AG04450 (cell line): Measurements from ENCODE around the gene YPEL3. TPM values are rescaled to one million over a fixed set of nuclear protein-coding genes. Genes with fewer than 3 reads are reported as not detected.
A peak's percentile ranks its signal among the peaks of the same experiment; 100 is the strongest.

Experiments
- CTCF ChIA-PET: fragments of 300-600, 350-600 bp; formaldehyde crosslinking; extraction: SDS; loops from one replicate; lab custom pipeline; 2022; ENCODE audit warnings: antibody characterized with exemption, inconsistent platforms; lab: Charles Lee
- POLR2A ChIA-PET: fragments of 350-600 bp; formaldehyde crosslinking; extraction: SDS; loops from one replicate; lab custom pipeline; 2021; ENCODE audit warnings: antibody characterized with exemption, inconsistent platforms; lab: Yijun Ruan, JAX
- DNase-seq: peaks from one replicate; pipeline ENCODE4 v3.0.0-alpha.2; 2011; ENCODE audit warnings: low read depth, low spot score
- H3K27ac ChIP-seq: one replicate; pipeline ENCODE4 v1.5.1; 2012; ENCODE audit warnings: low read depth, low read length, control low read depth
- H3K27me3 ChIP-seq: one replicate; pipeline ENCODE4 v1.6.0; 2012; ENCODE audit warnings: low read length; ENCODE audit not compliant: control insufficient read depth, insufficient read depth
- H3K4me3 ChIP-seq: 2 replicates; pipeline ENCODE4 v1.5.1; 2011; ENCODE audit warnings: mild to moderate bottlenecking, low read depth, low read length, control low read depth
- H3K9me3 ChIP-seq: 2 replicates; pipeline ENCODE4 v1.5.1; 2012; ENCODE audit warnings: low read length; ENCODE audit not compliant: control insufficient read depth, insufficient read depth
- CTCF ChIP-seq: IDR thresholded peaks from 2 replicates; pipeline ENCODE4 v1.5.1; 2011; ENCODE audit warnings: low read depth, low read length, control low read depth, inconsistent platforms
- polyA plus RNA-seq: library from polyadenylated mRNA; depleted of rRNA; stranded (reverse); fragments of >200 nt; gene quantifications from 2 replicates; pipeline ENCODE4 v1.2.3, GENCODE V29; 2011

The YPEL3 gene
- polyA plus RNA-seq, 1 experiment = 15.6 TPM

DNA sequence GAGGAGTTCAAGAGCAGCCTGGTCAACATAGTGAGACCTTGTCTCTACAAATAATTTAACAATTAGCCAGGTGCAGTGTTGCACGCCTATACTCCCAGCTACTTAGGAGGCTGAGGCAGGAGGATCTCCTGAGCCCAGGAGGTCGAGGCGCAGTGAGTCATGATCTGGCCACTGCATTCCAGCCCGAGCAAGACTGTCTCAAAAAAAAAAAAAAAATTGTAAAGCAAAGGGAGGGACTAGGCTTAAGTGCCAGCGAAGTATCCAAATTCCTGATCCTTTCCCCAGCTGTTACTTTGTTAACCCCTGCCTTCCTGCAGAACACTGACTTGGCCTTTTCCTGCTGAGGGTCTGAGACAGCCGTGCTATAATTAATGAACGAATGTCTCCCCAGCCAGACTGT, 14.6 kb upstream of the YPEL3 start:
- no peak for TF ChIP-seq CTCF
- no peak for DNase-seq
- ChIA-PET CTCF (interaction anchor here (0.9 kb wide), 1 partner anchor 299 kb away, joined by 4 read pairs; no protein-coding TSS in a partner anchor), POLR2A (no interaction called here)
- H3K4me3 ChIP-seq = no peak overlapping the region
- H3K27me3 ChIP-seq = no peaks in the 10 kb centered on the region
- H3K27ac ChIP-seq = no peak overlapping the region
- H3K9me3 ChIP-seq = no peaks in the 10 kb centered on the region

- Histone ChIP-seq H3K27ac (no peak overlapping the region), H3K4me3 (no peak overlapping the region), H3K27me3 (no peaks in the 10 kb centered on the region), H3K9me3 (no peaks in the 10 kb centered on the region)
- CTCF ChIA-PET = no interaction called here
- no peak for TF ChIP-seq CTCF
- POLR2A ChIA-PET = interaction anchor here (0.7 kb wide), 1 partner anchor 16 kb away, joined by 3 read pairs; no protein-coding TSS in a partner anchor
- no peak for DNase-seq
These were observed 12.2 kb upstream of the YPEL3 start for GRCh38 chr16:30108059-30108850.

DNA sequence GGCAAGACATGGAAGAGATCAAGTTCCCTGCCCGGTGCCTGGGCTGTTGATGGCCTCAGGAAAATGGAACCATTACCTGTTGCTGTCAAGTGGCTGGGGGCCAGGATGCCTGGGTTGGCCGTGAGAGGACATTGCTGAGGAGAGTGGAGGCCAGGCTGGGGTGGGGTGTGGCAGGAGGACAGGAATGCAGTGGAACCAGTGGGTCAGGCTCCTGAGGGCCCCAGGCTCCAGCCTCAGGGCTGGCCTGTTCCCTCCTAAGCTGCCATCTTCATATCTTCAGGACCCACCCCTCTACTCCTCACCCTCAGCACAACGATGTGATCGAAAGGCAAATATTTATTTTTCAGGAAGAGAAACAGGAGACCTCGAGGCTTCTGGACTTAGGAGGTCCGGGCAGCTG, 8.5 kb upstream of the YPEL3 start:
- ChIA-PET POLR2A (interaction anchor here (0.9 kb wide), 1 partner anchor 303 kb away, joined by 3 read pairs; the partner anchor contains the start of gene ZNF771), CTCF (interaction anchor here (1.5 kb wide), 1 partner anchor 13 kb away, joined by 5 read pairs; the partner anchor contains the start of gene TBX6)
- no peaks in the 10 kb centered on the region for H3K9me3 ChIP-seq
- TF ChIP-seq CTCF = no peak
- H3K27me3 ChIP-seq = no peaks in the 10 kb centered on the region
- H3K27ac ChIP-seq = no peak overlapping the region
- no peak for DNase-seq
- no peak overlapping the region for H3K4me3 ChIP-seq

- no peak for DNase-seq
- TF ChIP-seq CTCF = no peak
- Histone ChIP-seq H3K27me3 (no peaks in the 10 kb centered on the region), H3K4me3 (no peak overlapping the region), H3K9me3 (no peaks in the 10 kb centered on the region), H3K27ac (no peak overlapping the region)
- ChIA-PET POLR2A (no interaction called here), CTCF (interaction anchor here (1.5 kb wide), 1 partner anchor 12 kb away, joined by 5 read pairs; the partner anchor contains the start of gene TBX6)
These were observed 8.1 kb upstream of the YPEL3 start for GRCh38 chr16:30104090-30104489.

GRCh38 chr16:30096862-30097563, 1.0 kb upstream of the YPEL3 start:
- no peak for DNase-seq
- ChIA-PET CTCF (interaction anchor here (0.6 to 1.1 kb wide), 2 partner anchors 12 to 15 kb away, joined by 3 to 4 read pairs; no protein-coding TSS in a partner anchor), POLR2A (no interaction called here)
- Histone ChIP-seq H3K9me3 (peaks cover 16% of the 10 kb centered on the region), H3K27me3 (no peaks in the 10 kb centered on the region), H3K27ac (peak overlapping the region; percentile 47), H3K4me3 (no peak overlapping the region)
- TF ChIP-seq CTCF = no peak
